ENCODE measurements around the gene GLCCI1.

- TF ChIP-seq SP1 (IDR thresholded peaks at IDR 0.05), result no peak
- TF ChIP-seq SUZ12 (IDR thresholded peaks at IDR 0.05), result no peak
These were observed 162.1 kb downstream of the GLCCI1 start for GRCh38 chr7:8130663-8131062.

Measured in HEK293T (cell line).